Adrenal gland (tissue), 12 donors: ENCODE measurements around the gene HAGH. TPM values are rescaled to one million over a fixed set of nuclear protein-coding genes. Genes with fewer than 3 reads are reported as not detected.

Experiments used
- DNase-seq, 7 donors: peaks; one replicate each; pipeline ENCODE4 v3.0.0-alpha.2; 2019 to 2020
- H3K27ac ChIP-seq, 5 donors: fragments of 200-600 bp; sonication (generic) in 4 of 5; 1 replicate in 3 of 5; 2 replicates in 2 of 5; pipeline versions ENCODE4 v1.5.1 to v1.8.0; 2016 to 2020; ENCODE audit warnings: mild to moderate bottlenecking in 1 of 5
- H3K27me3 ChIP-seq: fragments of 200-600 bp; 2 replicates; pipeline ENCODE4 v1.8.0; 2021
- H3K36me3 ChIP-seq, 2 donors: fragments of 200-600 bp; replicated peaks in 1 of 2; 1 replicate in 1 of 2; 2 replicates in 1 of 2; pipeline versions ENCODE4 v1.5.1 to v1.8.0; 2018 to 2022
- H3K4me1 ChIP-seq, 2 donors: fragments of 200-600 bp; replicated peaks in 1 of 2; 1 replicate in 1 of 2; 2 replicates in 1 of 2; pipeline versions ENCODE4 v1.5.1 to v1.8.0; 2018 to 2021
- H3K4me3 ChIP-seq, 4 donors: fragments of 200-600 bp; sonication (generic) in 3 of 4; one replicate each; pipeline ENCODE4 v1.5.1; 2016 to 2018
- H3K9me3 ChIP-seq, 3 donors: fragments of 200-600 bp; sonication (generic) in 1 of 3; replicated peaks in 1 of 3; 1 replicate in 2 of 3; 2 replicates in 1 of 3; pipeline versions ENCODE4 v1.5.1 to v1.8.0; 2016 to 2021
- POLR2A ChIP-seq, 2 donors: fragments of 450-650 bp; IDR thresholded peaks; one replicate each; pipeline ENCODE4 v1.6.1; 2017; ENCODE audit warnings: antibody characterized with exemption in 2 of 2, mild to moderate bottlenecking in 2 of 2, moderate library complexity in 1 of 2
- WGBS, 4 donors: extraction: QIAGEN DNeasy Blood & Tissue Kit in 2 of 4; methylation state at CpG; one replicate each; pipeline versions ENCODE4 v1.1.5 to v1.1.7; 2013 to 2017; 5-methylcytosine and 5-hydroxymethylcytosine counted together
- intact Hi-C, 2 donors: fragments of 100-400 bp; cut with DNase I; formaldehyde crosslinking; loops; one replicate each; pipeline versions ENCODE4 v1.14.1 to v1.15.0; 2022 to 2023
- polyA plus RNA-seq, 3 donors: library from polyadenylated mRNA; stranded (reverse); fragments of 200-250 nt in 2 of 3; fragments of 350-450 nt in 1 of 3; fragmentation: Illumina TruSeq in 1 of 3; extraction: RNeasy Lipid Tissue Mini Kit (QIAGEN cat#74804) in 1 of 3; gene quantifications; one replicate each; pipeline ENCODE4 v1.2.3, GENCODE V29; 2013 to 2014
- total RNA-seq, 9 donors: library from RNA; depleted of rRNA in 4 of 9; stranded (reverse); fragments of >200 nt in 4 of 9; fragments of 120-200 nt in 1 of 9; fragmentation: NEBNext Ultra II Directional in 1 of 9; extraction: Animal tissue kit (Norgen Biotek cat#: 25700) in 1 of 9; gene quantifications; one replicate each; pipeline versions ENCODE4 v1.1.0 to v1.2.4, GENCODE V29; 2013 to 2023
- TF ChIP-seq, protein P1 (sequence below), 6 experiments: fragments of 450-650 bp in 4 of 6; fragments of 200-600 bp in 2 of 6; sonication (generic) in 1 of 6; IDR thresholded peaks; 1 replicate in 5 of 6; 2 replicates in 1 of 6; pipeline versions ENCODE4 v1.5.1 to v1.8.0; 2016 to 2021; ENCODE audit warnings: antibody characterized with exemption in 6 of 6, mild to moderate bottlenecking in 2 of 6, moderate library complexity in 1 of 6
- donor health status: healthy with polysubstance abuse.
- donor health status: Bipolar disorder and iron deficiency.
- donor health status: DM: yes; HTN: yes; CAD: no.
- donor health status: DM: no; HTN: no; CAD: no.
- donor health status: DM: no; HTN: no; CAD: no.
- donor health status: DM: yes; HTN: yes; CAD: no.

Gene HAGH
- total and polyA plus RNA-seq, 12 donors, result 75.3 to 318 (median 170) TPM

- WGBS, 4 donors, result 4 to 38% (median 11%) methylated on average over 8 to 68 of the region's 68 CpGs
- intact Hi-C loops, result no loop called here
- Histone ChIP-seq H3K27ac (no peak within 1 kb of the TSS), H3K27me3 (peaks cover 20% of the 10 kb centered on the region), H3K4me1 (no peaks in the 10 kb centered on the region), H3K9me3 (no peaks in the 10 kb centered on the region), H3K36me3 (no peaks in the 10 kb centered on the region), H3K4me3 (peak within 1 kb of the TSS in 1 of 4 donors; percentile 36)
- peak; percentile 13 to 42 (median 23) for DNase-seq
- TF ChIP-seq, protein P1, sequence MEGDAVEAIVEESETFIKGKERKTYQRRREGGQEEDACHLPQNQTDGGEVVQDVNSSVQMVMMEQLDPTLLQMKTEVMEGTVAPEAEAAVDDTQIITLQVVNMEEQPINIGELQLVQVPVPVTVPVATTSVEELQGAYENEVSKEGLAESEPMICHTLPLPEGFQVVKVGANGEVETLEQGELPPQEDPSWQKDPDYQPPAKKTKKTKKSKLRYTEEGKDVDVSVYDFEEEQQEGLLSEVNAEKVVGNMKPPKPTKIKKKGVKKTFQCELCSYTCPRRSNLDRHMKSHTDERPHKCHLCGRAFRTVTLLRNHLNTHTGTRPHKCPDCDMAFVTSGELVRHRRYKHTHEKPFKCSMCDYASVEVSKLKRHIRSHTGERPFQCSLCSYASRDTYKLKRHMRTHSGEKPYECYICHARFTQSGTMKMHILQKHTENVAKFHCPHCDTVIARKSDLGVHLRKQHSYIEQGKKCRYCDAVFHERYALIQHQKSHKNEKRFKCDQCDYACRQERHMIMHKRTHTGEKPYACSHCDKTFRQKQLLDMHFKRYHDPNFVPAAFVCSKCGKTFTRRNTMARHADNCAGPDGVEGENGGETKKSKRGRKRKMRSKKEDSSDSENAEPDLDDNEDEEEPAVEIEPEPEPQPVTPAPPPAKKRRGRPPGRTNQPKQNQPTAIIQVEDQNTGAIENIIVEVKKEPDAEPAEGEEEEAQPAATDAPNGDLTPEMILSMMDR (IDR thresholded peaks at IDR 0.05), result no peak
- no peak for TF ChIP-seq POLR2A (IDR thresholded peaks at IDR 0.05)
Observed at GRCh38 chr16:1871974-1872635, 45.5 kb upstream of the HAGH start, which contains the start of gene MEIOB. TSS of gene MEIOB (minus strand) at chr16:1872164. CDS start at chr16:1868175, 3,989 bp downstream.

DNA sequence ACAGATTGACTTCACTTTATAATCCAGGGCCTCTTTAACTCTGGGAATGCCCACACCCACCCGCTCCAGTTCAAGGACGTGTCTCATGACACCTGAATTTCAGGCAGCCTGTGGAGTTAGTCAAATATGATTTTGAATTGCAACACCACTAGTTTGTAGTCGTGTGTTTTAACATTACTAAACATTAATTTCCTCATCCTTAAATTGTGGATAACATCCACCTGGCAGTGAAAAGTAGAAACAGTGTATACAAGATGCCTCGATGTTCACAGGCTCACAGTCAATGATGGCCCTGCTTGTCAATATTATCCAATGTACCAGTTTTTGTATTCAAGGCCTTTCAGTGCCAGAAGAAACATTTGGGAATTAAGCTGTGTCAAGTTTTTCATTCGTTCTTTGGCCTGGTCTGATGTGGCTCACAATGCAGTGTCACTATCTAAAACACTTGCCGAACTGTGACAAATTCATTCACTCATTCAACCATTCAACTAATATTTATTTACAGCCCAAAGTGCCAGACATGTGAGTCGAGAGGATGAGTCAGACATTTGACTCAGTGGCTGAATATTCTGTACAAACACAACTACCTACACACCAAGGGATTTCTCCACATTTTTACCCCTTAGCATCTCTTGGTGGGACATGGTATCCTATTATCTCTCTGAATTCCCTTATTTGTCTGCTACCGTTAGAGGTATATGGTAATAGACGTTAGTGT lies 43.9 kb upstream of the HAGH start:
- peaks cover 18% of the 10 kb centered on the region for H3K27me3 ChIP-seq
- DNase-seq, result no peak
- H3K27ac ChIP-seq, result no peak overlapping the region
- no peaks in the 10 kb centered on the region for H3K4me1 ChIP-seq
- H3K4me3 ChIP-seq, result no peak overlapping the region
- no peaks in the 10 kb centered on the region for H3K9me3 ChIP-seq
- TF ChIP-seq, protein P1 (IDR thresholded peaks at IDR 0.05), result no peak
- no peak for TF ChIP-seq POLR2A (IDR thresholded peaks at IDR 0.05)
- no peaks in the 10 kb centered on the region for H3K36me3 ChIP-seq
- 44 to 60% (median 52%) methylated on average over 9 of the region's 9 CpGs for WGBS, 4 donors
- intact Hi-C loops, result no loop called here

- no peak for TF ChIP-seq POLR2A (IDR thresholded peaks at IDR 0.05)
- TF ChIP-seq, protein P1 (IDR thresholded peaks at IDR 0.05), result no peak
- WGBS, 4 donors, result 75 to 79% (median 76%) methylated on average over 6 of the region's 6 CpGs
- Histone ChIP-seq H3K9me3 (no peaks in the 10 kb centered on the region), H3K4me1 (no peaks in the 10 kb centered on the region), H3K4me3 (no peak overlapping the region), H3K27ac (no peak overlapping the region), H3K27me3 (peaks cover 12% of the 10 kb centered on the region), H3K36me3 (no peaks in the 10 kb centered on the region)
- DNase-seq, result no peak
- intact Hi-C loops, result no loop called here
Observed at GRCh38 chr16:1865902-1866690, 39.5 kb upstream of the HAGH start.
